HG03280 (cell line): ENCODE data around the gene NDUFB7.
A peak's percentile ranks its signal among the peaks of the same experiment; 100 is the strongest.
"Not testable (repeated sequence)": the region's sequence is repeated elsewhere in the genome, so short reads cannot be mapped to it uniquely, and the experiment has no call there.

Experiments
- ATAC-seq: cut with Tn5 transposase; IDR thresholded peaks from one replicate; pipeline ENCODE4 v1.9.1; 2021; ENCODE audit warnings: mild to moderate bottlenecking, moderate library complexity; ENCODE audit not compliant: unreplicated experiment

The NDUFB7 gene

GRCh38 chr19:14571695-14572490, at the start of gene NDUFB7:
NDUFB7 (minus strand) TSS chr19:14572066; CDS start chr19:14572000, 66 bp downstream.
- peak; percentile 78 for ATAC-seq

GRCh38 chr19:14619404-14619803, 47.5 kb upstream of the NDUFB7 start:
- ATAC-seq = no peak

- ATAC-seq = no peak
These were observed 44.5 kb upstream of the NDUFB7 start for GRCh38 chr19:14616407-14616806.

- no peak for ATAC-seq
These were observed 43.8 kb upstream of the NDUFB7 start for GRCh38 chr19:14615623-14616022.

GRCh38 chr19:14614099-14614412, 42.2 kb upstream of the NDUFB7 start:
- ATAC-seq = no peak

GRCh38 chr19:14613399-14614098, 41.7 kb upstream of the NDUFB7 start:
- not testable (repeated sequence) for ATAC-seq

GRCh38 chr19:14612657-14613056, 40.8 kb upstream of the NDUFB7 start:
- no peak for ATAC-seq

- not testable (repeated sequence) for ATAC-seq
These were observed 40.4 kb upstream of the NDUFB7 start for GRCh38 chr19:14612242-14612641.

GRCh38 chr19:14611051-14611450, 39.2 kb upstream of the NDUFB7 start:
- ATAC-seq = no peak

GRCh38 chr19:14606627-14607026, 34.8 kb upstream of the NDUFB7 start:
- ATAC-seq = no peak

GRCh38 chr19:14603990-14604387, 32.1 kb upstream of the NDUFB7 start:
- ATAC-seq = peak; percentile 66

GRCh38 chr19:14599548-14600147, 27.8 kb upstream of the NDUFB7 start:
- ATAC-seq = no peak

- no peak for ATAC-seq
These were observed 23.7 kb upstream of the NDUFB7 start for GRCh38 chr19:14595558-14595957.

GRCh38 chr19:14589433-14589832, 17.6 kb upstream of the NDUFB7 start:
- ATAC-seq = not testable (repeated sequence)

- peak; percentile 72 for ATAC-seq
These were observed 13.3 kb upstream of the NDUFB7 start for GRCh38 chr19:14585187-14585586.

GRCh38 chr19:14584372-14584771, 12.5 kb upstream of the NDUFB7 start:
- ATAC-seq = not testable (repeated sequence)

GRCh38 chr19:14582894-14583340, 11.1 kb upstream of the NDUFB7 start, which contains the start of gene CLEC17A:
CLEC17A (plus strand) TSS chr19:14583084; CDS start chr19:14583161, 77 bp downstream.
- peak; percentile 36 for ATAC-seq

GRCh38 chr19:14580623-14581237, 8.9 kb upstream of the NDUFB7 start:
- ATAC-seq = no peak

- no peak for ATAC-seq
These were observed 6.1 kb upstream of the NDUFB7 start for GRCh38 chr19:14577885-14578427.

GRCh38 chr19:14577264-14577663, 5.4 kb upstream of the NDUFB7 start:
- no peak for ATAC-seq

- ATAC-seq = no peak
These were observed 4.5 kb upstream of the NDUFB7 start for GRCh38 chr19:14576363-14576762.
